ENCODE results near the gene DNAJC5. TPM values are rescaled to one million over a fixed set of nuclear protein-coding genes. Genes with fewer than 3 reads are reported as not detected.

Gene DNAJC5
- total RNA-seq, 1 experiment from 2014 or later, result 59.5 TPM

GRCh38 chr20:63957690-63958441 is 62.9 kb downstream of the DNAJC5 start:
- Histone ChIP-seq H3K36me3 (ENCODE audit: control insufficient read depth, insufficient read depth, low read length) (peaks cover 3% of the 10 kb centered on the region; the same call in 1 of the 2 replicates), H3K4me3 (ENCODE audit: low read depth in 2 of 2, low read length in 2 of 2) (peak overlapping the region in 1 of 2 experiments; percentile 83; a peak in 3 of 4 replicates), H3K4me1 (ENCODE audit: control insufficient read depth, insufficient read depth, low read length) (peaks cover 28% of the 10 kb centered on the region), H3K9me3 (ENCODE audit: control insufficient read depth, insufficient read depth, low read depth, low read length) (no peaks in the 10 kb centered on the region), H3K27me3 (ENCODE audit: control insufficient read depth, insufficient read depth, low read length) (no peaks in the 10 kb centered on the region), H3K27ac (ENCODE audit: low read length) (peak overlapping the region; percentile 91)
- intact Hi-C loops (cut with micrococcal nuclease; ENCODE audit: unreplicated experiment), result no loop called here
- in situ Hi-C loops (cut with HindIII; ENCODE audit: low pct_unique_long_range_greater_than_20kb, low sequenced_read_pairs), result no loop called here
- TF ChIP-seq SIN3A (IDR thresholded peaks at IDR 0.05; ENCODE audit: borderline replicate concordance, insufficient read depth, low read depth, low read length) (no peak), TCF7L2 (IDR thresholded peaks at IDR 0.05; ENCODE audit: low read depth, low read length) (no peak), CTCF (IDR thresholded peaks at IDR 0.05) (no peak), POLR2AphosphoS5 (IDR thresholded peaks at IDR 0.05; ENCODE audit: low read depth, low read length) (no peak)
- CTCF ChIA-PET, result no interaction called here
- POLR2A ChIA-PET, result no interaction called here
- ATAC-seq (peak; percentile 23), DNase-seq (ENCODE audit: low read depth, low spot score) (no peak)
- no TSS peak for BruUV-seq (replicated peaks)

GRCh38 chr20:63958471-63958870 is 63.5 kb downstream of the DNAJC5 start:
- Histone ChIP-seq H3K36me3 (ENCODE audit: control insufficient read depth, insufficient read depth, low read length) (peaks cover 3% of the 10 kb centered on the region; the same call in 1 of the 2 replicates), H3K27ac (ENCODE audit: low read length) (peak overlapping the region; percentile 12; the same call in 1 of the 2 replicates), H3K4me1 (ENCODE audit: control insufficient read depth, insufficient read depth, low read length) (peaks cover 27% of the 10 kb centered on the region), H3K4me3 (ENCODE audit: low read depth in 2 of 2, low read length in 2 of 2) (no peak overlapping the region), H3K27me3 (ENCODE audit: control insufficient read depth, insufficient read depth, low read length) (no peaks in the 10 kb centered on the region), H3K9me3 (ENCODE audit: control insufficient read depth, insufficient read depth, low read depth, low read length) (no peaks in the 10 kb centered on the region)
- no peak for TF ChIP-seq SIN3A (IDR thresholded peaks at IDR 0.05; ENCODE audit: borderline replicate concordance, insufficient read depth, low read depth, low read length)
- no peak for TF ChIP-seq REST (IDR thresholded peaks at IDR 0.05; ENCODE audit: insufficient read depth in 1 of 2, low read depth in 2 of 2, low read length in 1 of 2)
- no peak for TF ChIP-seq CTCF (IDR thresholded peaks at IDR 0.05)
- no peak for TF ChIP-seq TCF7L2 (IDR thresholded peaks at IDR 0.05; ENCODE audit: low read depth, low read length)
- TF ChIP-seq POLR2AphosphoS5 (IDR thresholded peaks at IDR 0.05; ENCODE audit: low read depth, low read length), result no peak
- intact Hi-C loops (cut with micrococcal nuclease; ENCODE audit: unreplicated experiment), result no loop called here
- no TSS peak for BruUV-seq (replicated peaks)
- in situ Hi-C loops (cut with HindIII; ENCODE audit: low pct_unique_long_range_greater_than_20kb, low sequenced_read_pairs), result no loop called here
- ATAC-seq, result no peak
- DNase-seq (ENCODE audit: low read depth, low spot score), result no peak
- ChIA-PET POLR2A (no interaction called here), CTCF (no interaction called here)

Measured in Panc1 (cell line).